Endothelial cell of umbilical vein (primary cell): ENCODE results near the gene CTBP1. TPM values are rescaled to one million over a fixed set of nuclear protein-coding genes. Genes with fewer than 3 reads are reported as not detected.

Source experiments
- BruUV-seq: library from RNA; stranded (reverse); fragments of 400-500 nt; replicated peaks from 2 replicates; lab custom pipeline; 2021; lab: Mats Ljungman, UMichigan
- CTCF ChIA-PET: fragments of 300-600, 350-600 bp; sonication (Branson Sonifier 250); formaldehyde crosslinking; loops from one replicate; lab custom pipeline; 2021; ENCODE audit warnings: antibody characterized with exemption, inconsistent platforms; lab: Charles Lee
- POLR2A ChIA-PET: fragments of 300-600, 350-600 bp; sonication (Branson Sonifier 250); formaldehyde crosslinking; loops from one replicate; lab custom pipeline; 2021; ENCODE audit warnings: antibody characterized with exemption, inconsistent platforms; lab: Charles Lee
- DNase-seq: peaks from one replicate; pipeline ENCODE4 v3.0.0-alpha.2; 2011; ENCODE audit warnings: low read depth, low spot score
- FAIRE-seq: peaks from 2 replicates; lab custom pipeline; 2011; peaks lifted over from hg19 to GRCh38; lab: Jason Lieb, UNC
- H2AFZ ChIP-seq: 2 replicates; pipeline ENCODE4 v1.6.0; 2012; ENCODE audit warnings: low read depth, low read length, control low read depth, inconsistent platforms
- H3K27ac ChIP-seq: 2 replicates; pipeline ENCODE4 v1.5.1; 2011; ENCODE audit warnings: low read depth, mild to moderate bottlenecking, control low read depth, low read length, moderate library complexity; ENCODE audit not compliant: insufficient read depth
- H3K27me3 ChIP-seq, 2 experiments: 2 replicates each; pipeline versions ENCODE4 v1.6.0 to v1.6.1; 2011; ENCODE audit warnings: low read length in 2 of 2, mixed read lengths in 1 of 2; ENCODE audit not compliant: control insufficient read depth in 2 of 2, insufficient read depth in 2 of 2
- H3K36me3 ChIP-seq, 2 experiments: 2 replicates in 1 of 2; 3 replicates in 1 of 2; pipeline ENCODE4 v1.5.1; 2011; ENCODE audit warnings: low read length in 2 of 2, mild to moderate bottlenecking in 1 of 2, moderate library complexity in 1 of 2; ENCODE audit not compliant: control insufficient read depth in 2 of 2, insufficient read depth in 2 of 2; ENCODE audit errors: extremely low read depth in 1 of 2
- H3K4me1 ChIP-seq: 3 replicates; pipeline ENCODE4 v1.5.1; 2011; ENCODE audit warnings: mild to moderate bottlenecking, low read length; ENCODE audit not compliant: control insufficient read depth, insufficient read depth; ENCODE audit errors: extremely low read depth
- H3K4me2 ChIP-seq: 2 replicates; pipeline ENCODE4 v1.6.1; 2011; ENCODE audit warnings: low read length, control low read depth, mixed read lengths; ENCODE audit not compliant: insufficient read depth
- H3K4me3 ChIP-seq, 3 experiments: fragments of 200-600 bp in 1 of 3; sonication (generic), shearing (Covaris generic) in 1 of 3; replicated peaks in 1 of 3; 2 replicates each; pipeline ENCODE4 v1.5.1; 2011 to 2016; ENCODE audit warnings: control low read depth in 3 of 3, low read length in 3 of 3, mild to moderate bottlenecking in 2 of 3, inconsistent platforms in 1 of 3, low read depth in 1 of 3, moderate library complexity in 1 of 3; ENCODE audit not compliant: insufficient read depth in 1 of 3
- H3K79me2 ChIP-seq: 2 replicates; pipeline ENCODE4 v1.6.0; 2012; ENCODE audit warnings: low read length, inconsistent platforms; ENCODE audit not compliant: control insufficient read depth, insufficient read depth
- H3K9ac ChIP-seq: replicated peaks from 2 replicates; pipeline ENCODE3; 2011; ENCODE audit warnings: low read length, control low read depth; ENCODE audit not compliant: insufficient read depth; ENCODE audit errors: extremely low read depth
- H3K9me1 ChIP-seq: replicated peaks from 3 replicates; pipeline ENCODE4 v1.6.0; 2011; ENCODE audit warnings: mild to moderate bottlenecking, low read length; ENCODE audit not compliant: control insufficient read depth, insufficient read depth; ENCODE audit errors: extremely low read depth
- H3K9me3 ChIP-seq: replicated peaks from 2 replicates; pipeline ENCODE4 v1.5.1; 2012; ENCODE audit warnings: low read length, inconsistent platforms; ENCODE audit not compliant: control insufficient read depth, insufficient read depth
- H4K20me1 ChIP-seq: replicated peaks from 2 replicates; pipeline ENCODE3; 2011; ENCODE audit warnings: mild to moderate bottlenecking, low read length; ENCODE audit not compliant: control insufficient read depth, insufficient read depth; ENCODE audit errors: extremely low read depth
- EZH2 ChIP-seq: IDR thresholded peaks from 2 replicates; pipeline ENCODE4 v1.6.1; 2012; ENCODE audit warnings: borderline replicate concordance, low read depth, mild to moderate bottlenecking, moderate library complexity, low read length, inconsistent platforms; ENCODE audit not compliant: severe bottlenecking
- FOS ChIP-seq: IDR thresholded peaks from 2 replicates; pipeline ENCODE4 v1.6.1; 2011; ENCODE audit warnings: mild to moderate bottlenecking, low read length, moderate library complexity, borderline replicate concordance; ENCODE audit not compliant: insufficient read depth
- GATA2 ChIP-seq: IDR thresholded peaks from 2 replicates; pipeline ENCODE4 v1.7.0; 2011; ENCODE audit warnings: low read depth, mild to moderate bottlenecking, moderate library complexity, mixed read lengths, low read length; ENCODE audit not compliant: insufficient read length, insufficient read depth
- JUN ChIP-seq: IDR thresholded peaks from 2 replicates; pipeline ENCODE4 v1.6.1; 2011; ENCODE audit warnings: borderline replicate concordance, low read depth; ENCODE audit not compliant: insufficient read length, insufficient read depth
- MYC ChIP-seq: IDR thresholded peaks from one replicate; pipeline ENCODE4 v1.6.1; 2011; ENCODE audit warnings: mild to moderate bottlenecking, low read depth, low read length
- POLR2A ChIP-seq: IDR thresholded peaks from 2 replicates; pipeline ENCODE4 v1.6.1; 2012; ENCODE audit warnings: low read depth, mild to moderate bottlenecking, control low read depth, low read length
- POLR2AphosphoS5 ChIP-seq: IDR thresholded peaks from 2 replicates; pipeline ENCODE4 v1.6.1; 2012; ENCODE audit warnings: low read depth, mild to moderate bottlenecking, control low read depth, low read length, moderate library complexity; ENCODE audit not compliant: insufficient read depth
- dilution Hi-C: fragments of 300-500 bp; cut with MboI; formaldehyde crosslinking; loops from one replicate; pipeline ENCODE4 v1.15.0; 2019; ENCODE audit warnings: low sequenced_read_pairs; ENCODE audit not compliant: extremely low pct_ligation_motif_present
- intact Hi-C: fragments of 100-400 bp; cut with micrococcal nuclease; formaldehyde crosslinking; loops from one replicate; pipeline ENCODE4 v1.10.0; 2022
- polyA plus RNA-seq, 4 experiments: library from polyadenylated mRNA; depleted of rRNA in 3 of 4; stranded (reverse) in 3 of 4; unstranded in 1 of 4; fragments of >200 nt; gene quantifications; 2 replicates each; pipeline versions ENCODE4 v1.2.1 to v1.2.3, GENCODE V29; 2011 to 2012; ENCODE audit warnings: missing spikeins in 1 of 4
- total RNA-seq: library from RNA; stranded (reverse); gene quantifications from 2 replicates; pipeline ENCODE4 v1.2.3, GENCODE V29; 2021
- TF ChIP-seq, protein P1 (sequence below), 2 donors: IDR thresholded peaks; 1 replicate in 1 of 2; 2 replicates in 1 of 2; pipeline ENCODE4 v1.5.1; 2011; ENCODE audit warnings: low read length in 2 of 2, mild to moderate bottlenecking in 2 of 2, moderate library complexity in 2 of 2, control low read depth in 1 of 2, inconsistent platforms in 1 of 2, low read depth in 1 of 2; ENCODE audit not compliant: insufficient read depth in 1 of 2; ENCODE audit errors: extremely low read depth in 1 of 2
- TF ChIP-seq, protein P2 (sequence below): IDR thresholded peaks from 2 replicates; pipeline ENCODE4 v1.6.1; 2011; ENCODE audit not compliant: insufficient read depth, insufficient read length

The CTBP1 gene
- total and polyA plus RNA-seq, 2 donors (not counting 3 experiments of a cell fraction or from before 2014, with no cell fraction given), result 165 to 167 TPM

DNA sequence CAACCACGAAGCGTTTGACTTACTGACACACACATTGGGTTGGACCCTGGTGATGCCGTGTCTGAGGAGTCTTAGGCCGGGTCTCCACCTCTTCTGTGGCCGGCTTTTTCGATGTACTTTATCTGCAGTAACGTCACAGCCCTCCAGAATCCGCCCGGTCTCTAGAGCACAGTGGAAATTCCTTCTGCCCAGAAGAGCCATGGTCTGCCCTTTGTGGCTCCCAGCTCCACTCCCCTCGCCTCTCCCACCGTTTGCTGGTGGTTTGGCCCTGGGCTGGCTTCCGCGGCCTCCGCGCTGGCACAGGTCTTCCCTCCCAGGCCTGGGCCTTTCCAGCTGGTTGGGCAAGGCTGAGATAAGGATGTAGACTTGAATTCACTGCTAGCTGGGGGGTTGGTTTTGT is 45.1 kb upstream of the CTBP1 start:
- no peak overlapping the region for H3K4me2 ChIP-seq
- H3K27ac ChIP-seq, result no peak overlapping the region
- H3K27me3 ChIP-seq, result no peaks in the 10 kb centered on the region
- no peak overlapping the region for H3K9ac ChIP-seq
- no peaks in the 10 kb centered on the region for H3K9me1 ChIP-seq
- intact Hi-C loops (no loop called here), dilution Hi-C loops (no loop called here)
- no peaks in the 10 kb centered on the region for H3K9me3 ChIP-seq
- no peak overlapping the region for H3K4me3 ChIP-seq
- H2AFZ ChIP-seq, result no peak overlapping the region
- H3K79me2 ChIP-seq, result peaks cover 85% of the 10 kb centered on the region
- DNase-seq (no peak), FAIRE-seq (no peak)
- peaks cover 0 to 13% of the 10 kb centered on the region in 2 experiments for H3K36me3 ChIP-seq
- ChIA-PET POLR2A (no interaction called here), CTCF (interaction anchor here (1.5 kb wide), 1 partner anchor 16 kb away, joined by 3 read pairs; no protein-coding TSS in a partner anchor)
- peaks cover 11% of the 10 kb centered on the region for H3K4me1 ChIP-seq
- H4K20me1 ChIP-seq, result no peaks in the 10 kb centered on the region
- no peak for TF ChIP-seq POLR2AphosphoS5
- TF ChIP-seq, protein P1, sequence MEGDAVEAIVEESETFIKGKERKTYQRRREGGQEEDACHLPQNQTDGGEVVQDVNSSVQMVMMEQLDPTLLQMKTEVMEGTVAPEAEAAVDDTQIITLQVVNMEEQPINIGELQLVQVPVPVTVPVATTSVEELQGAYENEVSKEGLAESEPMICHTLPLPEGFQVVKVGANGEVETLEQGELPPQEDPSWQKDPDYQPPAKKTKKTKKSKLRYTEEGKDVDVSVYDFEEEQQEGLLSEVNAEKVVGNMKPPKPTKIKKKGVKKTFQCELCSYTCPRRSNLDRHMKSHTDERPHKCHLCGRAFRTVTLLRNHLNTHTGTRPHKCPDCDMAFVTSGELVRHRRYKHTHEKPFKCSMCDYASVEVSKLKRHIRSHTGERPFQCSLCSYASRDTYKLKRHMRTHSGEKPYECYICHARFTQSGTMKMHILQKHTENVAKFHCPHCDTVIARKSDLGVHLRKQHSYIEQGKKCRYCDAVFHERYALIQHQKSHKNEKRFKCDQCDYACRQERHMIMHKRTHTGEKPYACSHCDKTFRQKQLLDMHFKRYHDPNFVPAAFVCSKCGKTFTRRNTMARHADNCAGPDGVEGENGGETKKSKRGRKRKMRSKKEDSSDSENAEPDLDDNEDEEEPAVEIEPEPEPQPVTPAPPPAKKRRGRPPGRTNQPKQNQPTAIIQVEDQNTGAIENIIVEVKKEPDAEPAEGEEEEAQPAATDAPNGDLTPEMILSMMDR (IDR thresholded peaks at IDR 0.05; ENCODE audit: extremely low read depth in 1 of 2, insufficient read depth in 1 of 2, low read depth in 1 of 2, low read length in 2 of 2), result no peak
- no TSS peak for BruUV-seq

DNA sequence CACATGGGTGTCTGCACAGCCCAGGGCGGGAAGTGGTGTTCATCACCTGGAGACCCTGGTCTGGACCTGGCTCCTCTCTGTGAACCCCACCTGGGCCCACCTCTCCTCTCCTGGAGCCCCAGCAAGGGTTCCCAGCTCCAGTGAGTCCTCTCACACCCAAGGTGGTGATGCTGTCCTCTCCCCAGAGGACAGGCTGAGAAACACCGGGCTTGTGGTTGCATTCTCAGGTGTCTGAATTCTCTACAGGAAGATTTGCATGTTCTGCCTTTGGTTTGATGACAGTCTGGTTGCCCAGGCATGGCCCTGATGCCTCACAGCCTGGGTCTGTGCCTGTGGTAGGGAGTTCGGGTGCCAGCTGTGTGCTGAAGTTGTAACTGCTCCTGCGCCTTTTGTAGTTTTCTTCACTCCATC is 44.6 kb upstream of the CTBP1 start:
- DNase-seq (no peak), FAIRE-seq (no peak)
- Histone ChIP-seq H3K27me3 (no peaks in the 10 kb centered on the region), H4K20me1 (no peaks in the 10 kb centered on the region), H3K9me1 (no peaks in the 10 kb centered on the region), H3K4me2 (no peak overlapping the region), H3K4me1 (peaks cover 16% of the 10 kb centered on the region), H2AFZ (no peak overlapping the region), H3K9me3 (no peaks in the 10 kb centered on the region), H3K9ac (no peak overlapping the region), H3K4me3 (no peak overlapping the region), H3K27ac (no peak overlapping the region), H3K79me2 (peaks cover 82% of the 10 kb centered on the region), H3K36me3 (peaks cover 0 to 13% of the 10 kb centered on the region in 2 experiments)
- intact Hi-C loops (no loop called here), dilution Hi-C loops (no loop called here)
- ChIA-PET CTCF (no interaction called here), POLR2A (no interaction called here)
- BruUV-seq, result no TSS peak
- TF ChIP-seq EZH2, result no peak
- no peak for TF ChIP-seq POLR2AphosphoS5
- TF ChIP-seq, protein P1 (IDR thresholded peaks at IDR 0.05; ENCODE audit: extremely low read depth in 1 of 2, insufficient read depth in 1 of 2, low read depth in 1 of 2, low read length in 2 of 2), result no peak
- no peak for TF ChIP-seq GATA2
- no peak for TF ChIP-seq POLR2A
- TF ChIP-seq JUN, result no peak
- TF ChIP-seq MYC, result no peak
- TF ChIP-seq, protein P2, sequence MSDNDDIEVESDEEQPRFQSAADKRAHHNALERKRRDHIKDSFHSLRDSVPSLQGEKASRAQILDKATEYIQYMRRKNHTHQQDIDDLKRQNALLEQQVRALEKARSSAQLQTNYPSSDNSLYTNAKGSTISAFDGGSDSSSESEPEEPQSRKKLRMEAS, result no peak
- TF ChIP-seq FOS, result no peak
